GM21390 (cell line): ENCODE results near the gene RXRA.
A peak's percentile ranks its signal among the peaks of the same experiment; 100 is the strongest.

ENCODE experiments used
- ATAC-seq: cut with Tn5 transposase; IDR thresholded peaks from one replicate; pipeline ENCODE4 v1.9.1; 2021; ENCODE audit not compliant: unreplicated experiment

RXRA gene

DNA sequence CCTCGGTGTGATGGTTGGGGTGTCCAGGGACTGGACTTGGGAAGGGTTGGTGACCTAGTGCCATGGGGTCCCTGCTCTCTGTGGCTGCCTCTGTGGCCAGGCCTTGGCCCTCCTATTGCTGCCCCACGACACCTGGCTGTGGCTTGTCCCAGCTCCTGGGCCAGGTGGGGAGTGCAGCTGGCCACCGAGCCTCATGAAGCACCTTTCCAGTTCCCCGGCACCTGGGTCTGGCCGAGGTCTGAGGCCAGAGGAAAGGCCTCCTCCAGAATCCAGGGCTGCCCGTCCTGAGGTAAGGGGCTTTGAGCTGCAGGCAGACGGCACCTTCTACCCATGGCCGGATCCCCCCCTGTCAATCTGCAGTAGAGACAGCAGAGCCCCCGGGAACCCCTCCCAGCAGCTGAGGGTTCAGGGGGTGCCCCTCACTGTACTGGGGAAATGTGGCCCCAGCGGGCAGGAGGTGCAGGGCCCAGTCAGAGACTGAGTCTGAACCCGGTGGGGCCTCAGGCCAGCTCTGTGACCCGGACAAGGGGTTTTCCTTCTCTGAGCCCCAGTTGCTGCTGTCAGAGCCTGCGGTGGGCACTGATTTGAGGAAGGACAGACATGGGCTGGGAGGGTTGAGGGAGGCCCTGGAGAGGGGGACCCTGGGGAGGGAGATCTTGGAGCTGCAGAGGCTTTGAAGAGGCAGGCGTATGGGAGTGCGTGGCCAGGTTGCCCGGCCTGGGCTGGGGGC is 54.5 kb downstream of the RXRA start:
- no peak for ATAC-seq

GRCh38 chr9:134381272-134381661 is 55.0 kb downstream of the RXRA start:
- ATAC-seq: no peak

- ATAC-seq: no peak
Measured at GRCh38 chr9:134381671-134382516, 55.6 kb downstream of the RXRA start.

GRCh38 chr9:134382733-134383132 is 56.5 kb downstream of the RXRA start:
- ATAC-seq: no peak

GRCh38 chr9:134383148-134383547 is 56.9 kb downstream of the RXRA start:
- no peak for ATAC-seq

DNA sequence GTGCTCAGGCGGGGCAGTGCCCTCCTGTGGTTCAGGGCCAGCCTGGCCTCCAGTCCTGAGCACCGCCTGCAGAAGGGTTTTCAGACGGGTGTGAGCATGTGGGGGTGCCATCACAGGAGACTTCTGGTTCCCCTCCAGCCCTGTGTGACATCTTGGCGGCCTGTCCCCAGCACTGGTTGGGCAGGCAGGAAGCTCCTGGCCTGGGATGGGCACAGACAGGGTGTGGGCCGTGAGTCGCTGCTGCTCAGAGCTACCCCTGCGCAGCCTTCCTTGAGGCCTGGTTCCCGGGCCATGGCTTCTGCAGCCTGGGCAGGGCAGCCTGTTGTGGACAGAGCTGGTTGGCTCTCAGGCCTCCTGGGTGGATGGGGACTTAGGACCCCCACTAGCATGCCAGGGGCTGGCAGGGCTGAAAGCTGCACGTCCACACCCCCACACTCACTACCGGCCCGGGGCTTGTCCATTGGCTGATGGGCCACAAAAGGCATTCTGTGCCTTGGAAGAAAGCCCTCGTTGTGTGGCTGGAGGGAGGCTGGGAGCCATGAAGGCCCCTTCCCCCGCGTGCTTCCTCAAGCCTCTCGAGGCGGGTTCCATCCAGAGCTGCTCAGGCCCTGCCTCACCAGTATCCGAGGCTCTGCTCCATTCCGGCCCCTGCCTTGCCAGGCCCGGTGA is 58.7 kb downstream of the RXRA start:
- no peak for ATAC-seq

GRCh38 chr9:134385915-134386314 is 59.7 kb downstream of the RXRA start:
- no peak for ATAC-seq

GRCh38 chr9:134386951-134387831 is 60.9 kb downstream of the RXRA start:
- ATAC-seq: no peak

GRCh38 chr9:134388289-134388808 is 62.1 kb downstream of the RXRA start:
- no peak for ATAC-seq

- ATAC-seq: no peak
Measured at GRCh38 chr9:134388976-134389375, 62.7 kb downstream of the RXRA start.

DNA sequence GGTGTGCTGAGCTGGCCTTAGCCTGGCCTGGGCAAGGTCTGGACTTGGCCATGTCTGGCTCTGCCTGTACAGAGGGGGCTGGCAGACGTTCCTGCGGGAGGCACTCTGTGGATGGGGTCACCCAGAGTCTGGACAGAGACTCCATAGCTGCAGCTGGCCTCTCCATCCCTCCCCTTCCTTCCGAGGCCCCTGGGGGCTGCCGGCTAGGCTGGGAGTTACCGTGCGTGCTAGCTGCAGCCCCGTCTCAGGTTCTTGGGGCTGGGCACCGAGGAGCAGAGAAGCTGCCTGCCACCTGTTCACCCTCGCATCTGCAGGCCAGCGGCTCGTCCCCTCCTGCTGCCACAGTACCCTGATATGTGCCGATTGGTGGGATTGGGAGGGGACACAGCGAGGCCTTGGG is 63.4 kb downstream of the RXRA start:
- ATAC-seq: no peak

DNA sequence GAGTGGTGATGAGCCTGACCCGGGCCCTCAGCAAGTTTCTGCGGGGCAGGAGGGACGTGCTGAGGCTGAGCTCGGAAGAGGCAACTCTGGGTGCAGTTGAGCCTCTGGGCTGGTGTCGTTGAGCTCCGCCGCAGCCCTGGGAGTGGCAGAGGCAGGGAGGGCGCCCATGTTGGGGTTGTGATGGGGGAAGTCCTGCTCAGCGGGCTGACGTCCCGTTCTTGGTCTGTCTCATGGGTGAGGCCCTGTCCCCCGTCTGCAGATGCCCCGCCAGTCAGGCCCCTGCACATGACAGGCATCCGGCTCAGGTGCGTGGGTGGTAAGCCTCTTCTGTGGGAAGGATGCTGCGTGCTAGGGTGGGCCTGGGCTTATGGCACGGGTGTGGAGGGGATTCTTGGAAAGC is 64.3 kb downstream of the RXRA start:
- ATAC-seq: peak; percentile 29

GRCh38 chr9:134390947-134391318 is 64.7 kb downstream of the RXRA start:
- ATAC-seq: peak; percentile 21

DNA sequence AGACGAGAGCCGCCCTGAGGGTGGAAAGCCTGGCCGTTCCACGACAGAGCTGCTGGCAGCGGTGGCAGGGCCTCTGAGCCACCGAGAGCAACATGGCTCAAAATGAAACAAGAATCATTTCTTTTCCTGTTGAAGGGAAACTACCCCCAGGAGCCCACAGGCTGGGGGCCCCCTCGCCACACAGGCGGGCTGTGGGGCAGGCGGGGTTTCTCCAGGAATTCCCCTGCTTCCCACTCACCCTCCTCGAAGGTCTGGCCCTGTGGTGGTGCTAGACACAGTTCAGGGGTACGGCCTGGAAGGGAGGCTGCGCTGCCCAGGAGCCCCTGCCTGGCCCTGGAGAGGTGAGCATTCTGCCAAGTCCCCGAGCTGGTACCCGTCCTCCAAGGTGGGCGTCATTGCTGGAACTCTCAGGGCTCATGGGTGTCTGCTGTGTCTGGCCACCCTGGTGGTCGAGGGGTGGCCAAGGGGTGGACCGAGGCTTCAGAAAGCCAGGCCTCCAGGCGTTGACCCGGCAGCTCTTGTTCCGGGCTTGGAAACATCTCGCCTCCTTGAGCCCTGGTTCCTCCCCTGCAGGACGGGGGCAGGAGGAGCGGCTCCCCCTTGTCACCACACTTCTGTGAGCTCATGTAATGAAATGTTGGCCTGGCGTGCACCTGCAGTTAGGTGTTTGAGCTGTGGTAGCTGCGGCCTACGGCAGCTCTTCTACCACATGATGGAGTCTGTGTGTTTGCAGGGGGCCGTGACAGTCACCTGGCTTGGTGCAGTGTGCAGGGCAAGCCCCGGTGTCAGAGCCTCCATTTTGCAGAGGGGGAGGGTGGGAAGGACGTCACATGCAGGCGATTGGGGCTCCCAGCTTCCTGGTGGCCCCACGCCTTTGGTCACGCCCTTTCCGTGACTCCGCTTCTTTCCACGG is 65.3 kb downstream of the RXRA start:
- peak; percentile 47 for ATAC-seq

GRCh38 chr9:134392900-134393299 is 66.6 kb downstream of the RXRA start:
- ATAC-seq: no peak

- ATAC-seq: no peak
Measured at GRCh38 chr9:134393582-134394280, 67.5 kb downstream of the RXRA start.

DNA sequence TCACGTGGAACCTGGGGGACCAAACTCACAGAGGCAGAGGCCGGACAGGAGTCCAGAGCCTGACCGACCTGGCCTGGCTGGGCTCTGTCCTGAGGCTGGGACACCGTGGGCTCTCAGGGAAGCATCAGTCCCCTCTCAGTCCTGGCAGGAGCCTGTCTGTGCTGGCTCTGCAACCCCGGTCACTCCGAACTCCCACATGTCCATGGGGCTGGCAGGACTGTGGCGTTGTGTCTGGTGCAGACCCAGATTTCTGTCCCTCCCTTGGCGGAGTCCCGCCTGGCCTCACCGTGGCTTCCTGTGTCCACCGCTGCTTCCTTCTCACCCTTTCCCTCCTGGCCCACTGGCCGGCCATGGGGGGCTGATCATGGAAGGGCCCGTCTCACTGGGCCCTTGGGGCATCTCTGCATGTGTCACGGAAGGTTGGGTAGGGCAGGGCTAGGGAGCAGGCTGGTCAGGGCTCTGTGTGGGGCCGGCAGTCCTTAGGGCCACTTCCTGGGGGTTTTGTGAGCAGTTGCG is 68.8 kb downstream of the RXRA start:
- ATAC-seq: no peak

GRCh38 chr9:134395737-134396257 is 69.5 kb downstream of the RXRA start:
- ATAC-seq: no peak
